Measurements from ENCODE around the gene PPT2. TPM values are rescaled to one million over a fixed set of nuclear protein-coding genes. Genes with fewer than 3 reads are reported as not detected.

The PPT2 gene
- 9.5 and 18.3 TPM in 2 replicates for total RNA-seq

DNA sequence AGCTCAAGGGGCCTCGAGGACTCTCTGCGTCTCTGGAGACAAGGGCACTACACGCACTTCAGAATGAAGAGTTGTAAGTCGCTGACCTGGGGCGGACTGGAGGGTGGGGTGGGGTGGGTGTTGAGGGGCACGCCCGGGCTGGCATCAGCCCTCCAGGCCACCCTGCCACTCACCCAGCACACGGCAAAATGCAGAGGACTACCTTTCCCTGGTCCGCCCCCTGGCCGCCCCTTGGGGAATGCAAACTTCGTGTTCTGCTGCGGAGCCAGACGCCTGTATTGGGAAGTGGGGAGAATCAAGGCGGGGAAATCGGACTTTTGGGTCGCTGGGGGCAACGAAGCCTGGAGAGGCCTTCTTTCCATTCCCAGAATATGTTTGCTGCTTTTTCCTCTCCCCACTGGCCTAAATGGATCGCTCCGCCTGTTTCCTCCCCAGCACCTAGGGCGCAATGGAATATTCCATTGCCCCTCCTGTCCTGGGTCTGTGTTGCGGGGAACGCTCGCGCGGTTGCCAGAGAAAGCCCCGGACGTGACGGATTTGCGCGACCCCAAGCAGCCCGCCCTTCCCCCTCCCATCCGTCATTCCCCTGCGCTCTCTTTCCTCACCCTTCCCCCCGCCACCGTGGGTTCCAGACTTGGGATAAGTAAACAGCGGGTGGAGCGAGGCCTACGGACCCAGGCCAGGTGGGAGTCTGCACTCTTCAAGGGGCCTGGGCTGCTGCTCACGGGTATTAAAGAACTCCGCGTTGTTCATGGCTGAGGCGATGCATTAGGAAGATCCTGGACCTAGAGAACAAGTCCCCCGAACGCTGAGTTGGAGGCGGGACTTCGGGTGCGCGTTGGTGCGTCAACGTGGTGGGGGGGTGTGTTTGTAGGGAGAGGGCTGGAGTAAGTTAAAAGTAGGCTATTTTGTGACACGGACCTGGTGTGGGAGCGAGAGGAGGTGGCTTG lies at the start of gene PPT2:
Gene PPT2 (plus strand): TSS at position 578 of the 950 bp plus-strand sequence. CDS start 454 bp downstream, outside the sequence.

DNA sequence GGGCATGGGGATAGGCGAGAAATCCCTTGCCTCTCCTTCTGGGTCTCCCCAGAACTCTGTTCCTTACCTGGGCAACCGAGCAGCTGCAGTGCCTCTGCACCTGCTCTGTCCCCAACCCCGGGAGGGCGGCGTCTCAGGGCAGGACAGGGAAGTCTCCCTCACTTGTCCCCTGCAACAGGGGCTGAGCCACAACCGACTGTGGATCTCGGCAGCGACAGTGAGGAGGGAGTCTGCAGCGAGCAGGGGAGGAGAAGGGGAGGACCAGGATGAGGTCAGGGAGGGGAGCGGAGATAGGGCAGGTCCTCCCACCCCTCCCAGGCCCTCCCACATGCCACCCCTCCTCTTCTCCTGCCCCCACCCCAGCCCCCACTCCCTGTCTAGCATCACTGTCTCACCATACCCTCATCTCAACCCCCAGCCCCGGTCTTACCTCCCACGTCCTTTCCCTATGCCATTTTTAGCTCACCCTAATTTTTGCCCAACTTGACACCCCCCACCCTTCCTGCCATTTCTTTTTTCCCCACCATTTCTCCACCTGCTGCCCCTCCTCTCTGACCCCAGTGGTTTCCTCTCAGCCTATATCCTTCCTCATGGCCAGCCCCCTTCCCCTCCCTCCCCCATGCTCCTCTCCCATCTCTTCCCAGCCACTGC lies 44.7 kb upstream of the PPT2 start, which contains the start of gene TNXB:
Gene TNXB (minus strand): TSS at position 225 of the 651 bp plus-strand sequence. CDS start 11,140 bp downstream, outside the sequence.

DNA sequence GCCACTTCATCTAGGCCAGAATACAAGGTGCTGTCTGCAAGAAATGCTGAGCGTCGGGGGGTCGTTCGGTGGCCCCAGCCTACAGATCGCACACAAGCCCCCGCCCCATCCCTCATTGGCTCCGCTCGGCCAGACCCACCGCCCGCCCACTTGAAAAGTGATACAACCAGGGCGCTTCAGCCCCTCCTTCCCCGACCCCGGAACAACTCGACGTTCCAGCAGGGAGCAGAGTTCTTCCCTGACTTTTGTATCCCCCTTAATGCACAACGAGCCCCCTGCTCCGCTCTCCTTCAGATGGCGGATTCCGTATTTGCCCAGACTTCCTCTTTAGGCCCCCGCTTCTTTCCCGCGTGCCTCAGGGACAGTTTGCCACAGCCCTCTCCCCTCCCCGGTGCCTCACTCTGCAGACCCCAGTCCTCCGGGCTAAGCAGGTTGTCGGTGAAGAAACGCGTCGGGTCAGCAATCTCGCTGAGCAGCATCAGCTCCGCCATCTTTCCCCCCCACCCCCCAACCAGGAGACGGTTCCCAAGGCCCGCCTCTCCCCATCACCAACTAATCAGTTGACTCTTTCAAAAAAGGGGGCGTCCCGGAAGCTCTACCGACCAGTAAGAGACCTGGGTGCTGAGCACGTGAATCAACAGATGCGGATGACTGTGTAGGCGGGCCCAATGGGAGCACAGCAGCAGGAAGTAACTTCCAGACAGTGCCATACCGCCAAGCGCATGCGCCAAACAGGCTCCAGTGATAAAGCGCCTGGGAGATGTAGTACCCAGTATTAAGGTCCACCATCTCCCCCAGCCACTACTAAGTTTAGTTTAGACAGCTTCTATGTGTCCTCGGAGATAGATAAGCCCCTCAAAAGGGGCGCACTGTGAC lies 26.0 kb upstream of the PPT2 start, which contains the start of gene ATF6B:
Gene ATF6B (minus strand): TSS at position 530 of the 876 bp plus-strand sequence. CDS start 39 bp downstream, at position 491.

DNA sequence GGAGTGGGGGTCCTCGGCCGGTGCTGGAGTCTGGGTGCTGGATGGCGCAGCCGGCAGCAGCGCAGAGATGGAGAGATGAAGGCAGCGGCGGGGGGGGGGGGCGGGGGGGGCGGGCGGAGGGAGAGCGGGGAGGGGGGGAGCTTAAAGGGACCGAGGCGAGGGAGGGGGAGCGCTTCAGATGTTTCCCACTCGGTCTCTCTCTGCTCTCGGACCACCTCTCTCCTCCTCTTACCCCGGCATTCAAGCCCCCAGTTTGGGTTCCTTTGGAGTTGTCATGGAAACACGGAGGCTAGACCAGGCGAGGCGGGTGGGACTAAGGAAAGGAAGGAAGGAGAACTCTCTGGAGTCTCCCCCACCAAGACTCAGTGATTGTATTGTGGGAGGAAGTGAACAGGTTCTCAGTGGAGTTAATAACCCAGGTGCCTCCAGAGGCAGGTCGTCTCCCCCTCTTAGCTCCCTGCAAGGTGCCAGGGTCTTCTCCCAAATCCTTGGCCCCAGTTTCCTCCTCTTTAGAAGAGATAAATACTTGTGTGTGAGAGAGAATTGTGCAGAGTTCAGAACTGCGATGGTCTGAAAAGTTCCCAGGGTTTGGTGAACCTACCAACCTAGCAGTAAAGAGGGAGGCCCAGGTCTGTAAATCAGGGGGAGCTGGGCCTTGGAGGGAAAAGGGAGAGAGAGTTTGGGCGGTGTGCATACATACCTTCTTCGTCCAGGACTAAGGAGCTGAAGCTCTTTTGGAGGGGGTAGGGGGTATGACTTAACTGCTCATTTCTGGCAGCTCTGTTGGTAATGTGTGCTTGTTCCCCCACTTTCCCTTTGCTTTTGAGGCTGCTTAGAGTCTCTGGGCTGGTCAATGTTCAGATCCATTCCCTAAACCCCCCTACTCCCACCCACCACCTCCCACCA lies 1.8 kb upstream of the PPT2 start, which contains the start of gene PRRT1:
Gene PRRT1 (minus strand): TSS at position 77 of the 906 bp plus-strand sequence. CDS start 112 bp downstream, outside the sequence.

GRCh38 chr6:32164295-32164694 lies 10.4 kb downstream of the PPT2 start, which contains the start of gene EGFL8:
Gene EGFL8, plus strand, starts transcription at chr6:32164595. Its CDS starts 1,571 bp downstream, at chr6:32166166.

DNA sequence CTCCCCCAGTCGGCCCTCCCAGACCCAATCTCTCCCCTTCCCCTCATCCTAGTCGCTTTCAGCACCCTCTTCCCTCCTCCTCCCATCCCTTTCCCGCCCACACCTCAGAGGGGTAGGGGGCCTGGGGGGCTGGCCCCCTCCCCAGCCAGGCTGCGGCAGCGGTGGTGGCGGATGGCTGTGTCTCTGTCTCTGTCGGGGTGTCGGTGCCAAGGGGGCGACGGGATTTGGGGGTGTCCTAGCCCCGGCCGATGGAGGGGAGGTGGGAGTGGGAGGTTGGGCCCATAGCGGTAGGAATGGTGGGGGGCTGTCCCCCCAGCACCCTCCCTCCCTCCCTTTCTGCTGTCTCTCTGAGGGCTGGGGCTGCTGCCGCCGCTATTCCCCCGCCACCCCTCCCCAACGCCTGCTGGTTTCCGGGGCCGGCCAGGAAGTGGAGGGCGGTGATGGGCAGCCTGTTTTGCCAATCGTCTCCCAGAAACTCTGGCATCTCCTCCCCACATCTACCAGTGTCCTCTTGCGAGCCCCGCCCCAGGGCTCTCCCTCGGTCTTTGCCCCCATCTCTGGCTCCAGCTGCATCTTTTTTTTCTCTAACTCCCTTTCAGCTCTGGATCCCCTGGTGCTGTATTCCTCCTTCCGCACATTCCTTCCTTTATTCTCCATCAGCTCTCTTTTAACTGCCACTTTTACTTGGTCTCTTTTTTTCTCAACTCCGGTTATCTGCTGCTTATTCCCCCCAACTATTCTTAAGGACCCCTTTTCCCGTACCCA lies 22.0 kb downstream of the PPT2 start, which contains the start of gene AGPAT1:
Gene AGPAT1 (minus strand): TSS at position 374 of the 765 bp plus-strand sequence. CDS start 4,588 bp downstream, outside the sequence.

GRCh38 chr6:32177788-32178546 lies 24.0 kb downstream of the PPT2 start, which contains the start of gene RNF5:
Gene RNF5, plus strand, starts transcription at chr6:32178405. Its CDS starts 107 bp downstream, at chr6:32178512.

DNA sequence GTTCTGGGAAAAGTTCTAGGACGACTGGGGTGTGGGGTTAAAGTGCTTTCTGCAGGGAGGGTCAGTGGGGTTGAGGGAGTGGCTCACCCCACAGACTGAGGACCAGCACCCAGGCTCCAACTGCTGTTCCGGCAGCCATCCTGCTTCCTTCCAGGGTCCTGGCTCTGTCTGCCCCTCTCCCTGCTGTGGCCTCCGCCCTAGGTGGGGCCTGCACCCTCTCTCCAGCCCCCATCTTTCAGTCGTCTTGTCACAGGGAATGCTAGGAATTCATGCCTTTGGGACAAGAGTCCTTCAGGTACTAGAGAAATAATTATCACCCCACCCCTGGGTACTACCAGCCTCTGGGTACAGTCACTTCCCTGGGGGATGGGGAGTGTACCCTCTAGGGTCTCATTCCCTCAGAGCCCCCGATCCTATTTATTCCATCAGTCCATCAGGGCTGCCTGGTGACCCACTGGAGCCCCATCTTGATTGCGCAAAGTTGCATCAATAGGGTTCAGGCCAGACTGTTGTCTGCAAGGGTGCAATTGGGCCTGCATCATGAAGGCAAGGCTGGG lies 30.2 kb downstream of the PPT2 start, which contains the start of gene AGER:
Gene AGER (minus strand): TSS at position 170 of the 557 bp plus-strand sequence. CDS start 31 bp downstream, at position 139.

DNA sequence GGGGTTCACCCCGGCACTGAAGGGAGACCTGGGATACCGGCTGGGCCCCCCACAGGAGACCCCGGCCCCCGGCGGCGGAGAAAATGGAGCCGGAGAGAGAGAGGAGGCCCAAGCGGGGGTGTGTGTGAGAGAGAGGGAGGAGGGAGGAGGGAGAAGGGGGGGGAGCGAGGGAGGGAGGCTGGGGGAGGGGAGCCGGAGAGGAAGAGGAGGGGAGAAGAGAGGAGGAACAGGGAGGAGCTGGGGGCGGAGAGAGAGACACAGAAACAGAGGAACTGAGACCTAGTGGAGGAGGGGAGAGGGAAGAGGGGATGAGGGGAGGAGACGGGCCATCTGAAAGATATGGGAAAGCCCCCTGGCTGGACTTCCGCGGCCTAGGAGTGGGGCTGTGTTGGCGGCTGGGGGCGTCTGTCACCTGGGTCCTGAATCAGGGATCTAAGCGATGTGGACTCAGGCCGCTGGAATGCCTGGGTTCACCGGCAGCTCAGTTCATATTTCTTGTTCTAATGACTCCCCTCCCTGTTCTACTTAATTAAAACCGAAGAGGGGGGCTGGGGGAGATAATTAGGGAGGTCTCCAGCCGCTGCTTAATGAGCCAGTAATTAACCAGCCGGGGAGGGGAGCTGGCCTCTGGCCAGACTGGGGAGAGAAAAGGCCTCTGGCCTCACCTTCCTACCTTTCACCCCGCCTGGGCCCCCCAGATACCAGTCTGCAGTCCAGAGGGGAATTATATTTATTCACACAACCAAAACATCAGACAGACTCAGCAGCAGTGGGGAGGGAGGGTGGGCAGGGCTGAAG lies 36.3 kb downstream of the PPT2 start, which contains the start of gene PBX2:
Gene PBX2 (minus strand): TSS at position 149 of the 798 bp plus-strand sequence. CDS start 287 bp downstream, outside the sequence.

GRCh38 chr6:32192608-32193039 lies 38.7 kb downstream of the PPT2 start, which contains the start of gene GPSM3:
Gene GPSM3, minus strand, starts transcription at chr6:32192643. Its CDS starts 130 bp downstream, at chr6:32192513.

Other genes with a start within 250 kb of the PPT2 start
- gene C2, start 226.4 kb upstream of the PPT2 start, total RNA-seq = 10.4 and 16.9 TPM in 2 replicates
- gene CFB, start 208.0 kb upstream of the PPT2 start, total RNA-seq = 47.7 and 56.5 TPM in 2 replicates
- gene NELFE, start 195.2 kb upstream of the PPT2 start, total RNA-seq = 55.8 and 57.5 TPM in 2 replicates
- 24.6 and 28.9 TPM in 2 replicates for gene SKIC2, start 195.0 kb upstream of the PPT2 start, total RNA-seq
- 11.5 and 15.8 TPM in 2 replicates for gene DXO, start 182.0 kb upstream of the PPT2 start, total RNA-seq
- 39.7 and 65.0 TPM in 2 replicates for gene C4A, start 172.1 kb upstream of the PPT2 start, total RNA-seq
- gene C4B, start 139.3 kb upstream of the PPT2 start, total RNA-seq = 25.2 and 46.6 TPM in 2 replicates
- 0.15 TPM in 1 of 2 replicates, not detected in the other for gene CYP21A2, start 115.7 kb upstream of the PPT2 start, total RNA-seq
- 35.8 and 38.3 TPM in 2 replicates for gene TNXB, start 44.8 kb upstream of the PPT2 start, total RNA-seq
- 31.5 and 31.7 TPM in 2 replicates for gene ATF6B, start 25.9 kb upstream of the PPT2 start, total RNA-seq
- 4.3 and 4.7 TPM in 2 replicates for gene FKBPL, start 23.9 kb upstream of the PPT2 start, total RNA-seq
- 1.1 and 1.8 TPM in 2 replicates for gene PRRT1, start 2.2 kb upstream of the PPT2 start, total RNA-seq
- 0.12 and 0.29 TPM in 2 replicates for gene EGFL8, start 10.5 kb downstream of the PPT2 start, total RNA-seq
- gene AGPAT1, start 21.9 kb downstream of the PPT2 start, total RNA-seq = 43.9 and 51.3 TPM in 2 replicates
- gene RNF5, start 24.3 kb downstream of the PPT2 start, total RNA-seq = 27.9 and 29.6 TPM in 2 replicates
- 0.50 and 1.4 TPM in 2 replicates for gene AGER, start 30.1 kb downstream of the PPT2 start, total RNA-seq
- gene PBX2, start 36.1 kb downstream of the PPT2 start, total RNA-seq = 32.2 and 34.1 TPM in 2 replicates
- 1.6 and 1.9 TPM in 2 replicates for gene GPSM3, start 38.5 kb downstream of the PPT2 start, total RNA-seq
- 3.9 and 5.3 TPM in 2 replicates for gene NOTCH4, start 69.9 kb downstream of the PPT2 start, total RNA-seq
- not detected in 2 replicates for gene TSBP1, start 217.8 kb downstream of the PPT2 start, total RNA-seq